GM12878 (cell line): ENCODE measurements around the gene CCNA2. TPM values are rescaled to one million over a fixed set of nuclear protein-coding genes. Genes with fewer than 3 reads are reported as not detected.

ENCODE experiments used
- ATF3 ChIP-seq: IDR thresholded peaks from 2 replicates; pipeline ENCODE4 v1.6.1; 2011; ENCODE audit warnings: low read depth, mild to moderate bottlenecking, low read length, moderate library complexity, borderline replicate concordance; ENCODE audit errors: extremely low read depth
- ATF7 ChIP-seq: fragments of 450-650 bp; IDR thresholded peaks from 2 replicates; pipeline ENCODE4 v1.6.1; 2016; ENCODE audit warnings: low read depth, mild to moderate bottlenecking
- BHLHE40 ChIP-seq, 2 experiments: fragments of 450-650 bp in 1 of 2; IDR thresholded peaks; 2 replicates each; pipeline ENCODE4 v1.6.1; 2011 to 2017; ENCODE audit warnings: low read depth in 2 of 2, borderline replicate concordance in 1 of 2, improper control_type of control experiment in 1 of 2, low read length in 1 of 2, mild to moderate bottlenecking in 1 of 2
- CHD4 ChIP-seq: fragments of 200-600 bp; sonication (generic); IDR thresholded peaks from 2 replicates; pipeline ENCODE4 v1.6.1; 2016; ENCODE audit warnings: mild to moderate bottlenecking
- DPF2 ChIP-seq: fragments of 450-650 bp; IDR thresholded peaks from 2 replicates; pipeline ENCODE4 v1.6.1; 2017; ENCODE audit warnings: mild to moderate bottlenecking
- E2F4 ChIP-seq: IDR thresholded peaks from 2 replicates; pipeline ENCODE4 v1.6.1; 2012; ENCODE audit warnings: low read depth, low read length, improper control_type of control experiment
- EP300 ChIP-seq, 2 experiments: fragments of 150-350 bp in 1 of 2; IDR thresholded peaks; 2 replicates each; pipeline ENCODE4 v1.6.1; 2011 to 2012; ENCODE audit warnings: low read depth in 2 of 2, low read length in 2 of 2, borderline replicate concordance in 1 of 2, improper control_type of control experiment in 1 of 2, inconsistent platforms in 1 of 2; ENCODE audit not compliant: control insufficient read depth in 1 of 2
- GABPA ChIP-seq: IDR thresholded peaks from 2 replicates; pipeline ENCODE4 v1.6.1; 2014; ENCODE audit warnings: antibody characterized with exemption, low read depth, mild to moderate bottlenecking, inconsistent platforms
- HCFC1 ChIP-seq: fragments of 150-350 bp; IDR thresholded peaks from 2 replicates; pipeline ENCODE4 v1.6.1; 2014; ENCODE audit warnings: low read length
- IRF3 ChIP-seq: fragments of 450-650 bp; IDR thresholded peaks from 2 replicates; pipeline ENCODE4 v1.6.1; 2014; ENCODE audit warnings: mild to moderate bottlenecking
- IRF4 ChIP-seq: IDR thresholded peaks from 2 replicates; pipeline ENCODE4 v1.6.1; 2011; ENCODE audit warnings: low read depth, low read length
- JUNB ChIP-seq: IDR thresholded peaks from 2 replicates; pipeline ENCODE4 v1.6.1; 2016; ENCODE audit warnings: antibody characterized with exemption, mild to moderate bottlenecking
- KDM1A ChIP-seq: fragments of 200-600 bp; sonication (generic); IDR thresholded peaks from 2 replicates; pipeline ENCODE4 v1.6.1; 2016; ENCODE audit warnings: borderline replicate concordance
- NBN ChIP-seq: fragments of 450-650 bp; IDR thresholded peaks from 2 replicates; pipeline ENCODE4 v1.6.1; 2016
- NR2F1 ChIP-seq: fragments of 450-650 bp; conservative IDR thresholded peaks from 2 replicates; pipeline ENCODE4 v1.6.1; 2017; ENCODE audit warnings: mild to moderate bottlenecking
- PAX5 ChIP-seq: IDR thresholded peaks from 2 replicates; pipeline ENCODE4 v1.6.1; 2011; ENCODE audit warnings: low read depth, low read length, borderline replicate concordance
- RFX5 ChIP-seq: IDR thresholded peaks from 2 replicates; pipeline ENCODE4 v1.6.1; 2011; ENCODE audit warnings: low read depth, low read length, improper control_type of control experiment
- SKIL ChIP-seq: fragments of 450-650 bp; IDR thresholded peaks from 2 replicates; pipeline ENCODE4 v1.6.1; 2017; ENCODE audit warnings: mild to moderate bottlenecking, low read depth, inconsistent platforms; ENCODE audit not compliant: poor library complexity, severe bottlenecking
- STAT1 ChIP-seq: fragments of 450-650 bp; conservative IDR thresholded peaks from 2 replicates; pipeline ENCODE4 v1.6.1; 2014; ENCODE audit warnings: antibody characterized with exemption, mild to moderate bottlenecking
- SUPT20H ChIP-seq: IDR thresholded peaks from 2 replicates; pipeline ENCODE4 v1.6.1; 2011; ENCODE audit warnings: low read depth, mild to moderate bottlenecking, low read length, moderate library complexity, borderline replicate concordance; ENCODE audit not compliant: control insufficient read depth
- TCF12 ChIP-seq: IDR thresholded peaks from 2 replicates; pipeline ENCODE4 v1.6.1; 2011; ENCODE audit warnings: low read depth, mild to moderate bottlenecking, low read length
- ZBTB11 ChIP-seq: fragments of 450-650 bp; formaldehyde crosslinking; IDR thresholded peaks from 2 replicates; pipeline ENCODE4 v1.5.0; 2022; ENCODE audit warnings: mild to moderate bottlenecking, missing genetic modification characterization
- ZNF24 ChIP-seq: fragments of 450-650 bp; IDR thresholded peaks from 2 replicates; pipeline ENCODE4 v1.6.1; 2017; ENCODE audit warnings: antibody characterized with exemption, mild to moderate bottlenecking
- polyA plus RNA-seq, 11 experiments: library from polyadenylated mRNA; depleted of rRNA in 4 of 11; unstranded in 6 of 11; stranded (reverse) in 5 of 11; fragments of >200 nt; fragmentation: Nextera tagmentation in 4 of 11; fragmentation: Illumina TruSeq in 1 of 11; extraction: Ambion mirVana in 4 of 11; extraction: Trizol in 1 of 11; gene quantifications; 1 replicate in 1 of 11; 2 replicates in 10 of 11; pipeline versions ENCODE4 v1.2.1 to v1.2.3, GENCODE V29; 2011 to 2016; ENCODE audit warnings: inconsistent platforms in 2 of 11, missing spikeins in 2 of 11, low read depth in 1 of 11
- total RNA-seq, 4 experiments: library from RNA; depleted of rRNA in 3 of 4; stranded (reverse); fragments of >200 nt in 3 of 4; fragmentation: Illumina TruSeq in 1 of 4; extraction: Trizol in 1 of 4; gene quantifications; 2 replicates each; pipeline versions ENCODE4 v1.2.1 to v1.2.3, GENCODE V29; 2013 to 2021

Gene CCNA2
- total and polyA plus RNA-seq, 10 of the 15 experiments (the other 5 are each of a cell fraction or from before 2014, with no cell fraction given): 21.8 to 153 (median 94.5) TPM

- TF ChIP-seq SKIL (no peak), JUNB (0 out of 2 replicates have a peak, but pooled peaks have one; percentile 15), STAT1 (no peak), RFX5 (no peak), TCF12 (no peak), E2F4 (no peak), ATF3 (no peak), HCFC1 (no peak), CHD4 (no peak), NBN (no peak), KDM1A (no peak), IRF4 (no peak), DPF2 (0 out of 2 replicates have a peak, but pooled peaks have one; percentile 49), ZBTB11 (CRISPR knock-in tag) (no peak), IRF3 (no peak), PAX5 (no peak), NR2F1 (no peak), EP300 (IDR thresholded peaks at IDR 0.05; ENCODE audit: borderline replicate concordance in 1 of 2, control insufficient read depth in 1 of 2, low read depth in 2 of 2, low read length in 2 of 2) (peak; percentile 36 to 51; a peak in 2 of 4 replicates), SUPT20H (no peak), GABPA (no peak), ATF7 (0 out of 2 replicates have a peak, but pooled peaks have one; percentile 27), ZNF24 (0 out of 2 replicates have a peak, but pooled peaks have one; percentile 44), BHLHE40 (IDR thresholded peaks at IDR 0.05; ENCODE audit: borderline replicate concordance in 1 of 2, low read depth in 2 of 2, low read length in 1 of 2) (0 out of 4 replicates have a peak, but pooled peaks of 1 of the 2 experiments have one; percentile 9)
These were observed 46.9 kb downstream of the CCNA2 start (continued) for GRCh38 chr4:121776610-121777401.
